ENCODE data around the gene SLC25A51.

SLC25A51 gene

DNA sequence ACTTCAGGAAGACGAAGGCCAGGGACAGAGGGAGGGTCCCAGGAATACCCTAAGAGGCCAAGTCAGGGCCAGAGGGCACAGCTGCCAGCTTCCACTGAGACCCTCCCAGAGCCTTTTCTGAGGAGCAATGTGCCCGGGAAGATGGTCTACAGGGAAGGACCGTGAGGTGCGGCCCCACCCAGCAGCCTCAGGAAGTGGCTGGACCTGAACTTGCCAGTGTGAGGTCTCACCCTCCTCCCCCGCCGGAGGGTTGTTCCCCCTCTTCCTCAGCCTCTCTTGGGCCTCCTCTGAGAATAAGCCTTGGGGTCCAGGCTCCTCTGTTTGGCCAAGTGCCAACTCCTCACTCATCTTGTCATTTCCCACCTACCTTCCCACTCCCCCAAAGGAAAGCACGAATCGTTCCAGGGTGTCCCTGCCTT lies 13.4 kb upstream of the SLC25A51 start:
- no peak for DNase-seq (ENCODE audit: low spot score)
- in situ Hi-C loops (cut with MboI; ENCODE audit: low pct_unique_long_range_greater_than_20kb, low sequenced_read_pairs, unreplicated experiment) = loop anchor here (10.0 kb wide), 1 partner anchor 447 kb away; no protein-coding TSS in a partner anchor
- TF ChIP-seq, protein P1, sequence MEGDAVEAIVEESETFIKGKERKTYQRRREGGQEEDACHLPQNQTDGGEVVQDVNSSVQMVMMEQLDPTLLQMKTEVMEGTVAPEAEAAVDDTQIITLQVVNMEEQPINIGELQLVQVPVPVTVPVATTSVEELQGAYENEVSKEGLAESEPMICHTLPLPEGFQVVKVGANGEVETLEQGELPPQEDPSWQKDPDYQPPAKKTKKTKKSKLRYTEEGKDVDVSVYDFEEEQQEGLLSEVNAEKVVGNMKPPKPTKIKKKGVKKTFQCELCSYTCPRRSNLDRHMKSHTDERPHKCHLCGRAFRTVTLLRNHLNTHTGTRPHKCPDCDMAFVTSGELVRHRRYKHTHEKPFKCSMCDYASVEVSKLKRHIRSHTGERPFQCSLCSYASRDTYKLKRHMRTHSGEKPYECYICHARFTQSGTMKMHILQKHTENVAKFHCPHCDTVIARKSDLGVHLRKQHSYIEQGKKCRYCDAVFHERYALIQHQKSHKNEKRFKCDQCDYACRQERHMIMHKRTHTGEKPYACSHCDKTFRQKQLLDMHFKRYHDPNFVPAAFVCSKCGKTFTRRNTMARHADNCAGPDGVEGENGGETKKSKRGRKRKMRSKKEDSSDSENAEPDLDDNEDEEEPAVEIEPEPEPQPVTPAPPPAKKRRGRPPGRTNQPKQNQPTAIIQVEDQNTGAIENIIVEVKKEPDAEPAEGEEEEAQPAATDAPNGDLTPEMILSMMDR (IDR thresholded peaks at IDR 0.05; ENCODE audit: extremely low read depth, insufficient read depth, missing control alignments) = no peak

DNA sequence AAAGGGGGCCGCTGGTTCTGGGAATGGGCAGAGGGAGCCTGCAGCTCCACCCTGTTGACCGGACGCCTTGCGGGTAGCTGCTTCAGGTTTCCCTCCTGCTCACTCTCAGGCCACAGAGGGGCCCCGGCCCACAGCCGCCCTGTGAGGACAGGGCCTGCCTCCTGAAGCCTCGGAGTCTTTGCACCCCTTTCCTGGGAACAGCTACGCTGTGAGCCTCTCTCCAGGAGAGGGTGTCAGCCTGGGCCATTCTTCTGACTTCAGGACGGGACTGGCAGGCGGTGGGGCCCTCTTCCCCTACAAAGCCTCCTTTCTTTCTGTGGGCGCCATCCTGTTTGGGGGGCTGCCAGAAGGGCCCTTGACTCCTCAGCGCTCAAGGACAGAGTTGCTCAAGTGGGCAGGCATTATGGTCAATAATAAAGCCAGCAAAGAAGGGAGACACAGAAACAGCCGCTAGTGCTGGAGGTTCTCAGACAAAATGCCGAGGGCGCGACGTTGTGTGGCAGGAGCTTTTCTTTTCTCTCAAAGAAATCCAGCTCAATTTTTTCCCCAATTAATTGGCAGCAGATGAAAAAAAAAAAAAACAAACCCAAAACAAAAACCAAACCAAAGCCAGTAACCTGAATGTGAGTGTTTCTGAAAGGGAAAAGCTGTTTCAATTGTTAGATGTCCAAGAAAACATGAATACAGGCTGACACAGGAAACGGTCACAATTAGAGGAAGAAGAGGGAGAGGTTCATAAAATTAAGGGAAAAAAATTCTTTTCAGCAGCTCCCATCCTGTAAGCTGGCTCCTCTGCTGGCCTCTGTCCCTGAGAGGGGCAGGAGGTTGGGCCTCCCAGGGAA lies 12.8 kb upstream of the SLC25A51 start:
- in situ Hi-C loops (cut with MboI; ENCODE audit: low pct_unique_long_range_greater_than_20kb, low sequenced_read_pairs, unreplicated experiment) = loop anchor here (10.0 kb wide), 1 partner anchor 448 kb away; no protein-coding TSS in a partner anchor
- no peak for DNase-seq (ENCODE audit: low spot score)
- TF ChIP-seq, protein P1 (IDR thresholded peaks at IDR 0.05; ENCODE audit: extremely low read depth, insufficient read depth, missing control alignments) = no peak

DNA sequence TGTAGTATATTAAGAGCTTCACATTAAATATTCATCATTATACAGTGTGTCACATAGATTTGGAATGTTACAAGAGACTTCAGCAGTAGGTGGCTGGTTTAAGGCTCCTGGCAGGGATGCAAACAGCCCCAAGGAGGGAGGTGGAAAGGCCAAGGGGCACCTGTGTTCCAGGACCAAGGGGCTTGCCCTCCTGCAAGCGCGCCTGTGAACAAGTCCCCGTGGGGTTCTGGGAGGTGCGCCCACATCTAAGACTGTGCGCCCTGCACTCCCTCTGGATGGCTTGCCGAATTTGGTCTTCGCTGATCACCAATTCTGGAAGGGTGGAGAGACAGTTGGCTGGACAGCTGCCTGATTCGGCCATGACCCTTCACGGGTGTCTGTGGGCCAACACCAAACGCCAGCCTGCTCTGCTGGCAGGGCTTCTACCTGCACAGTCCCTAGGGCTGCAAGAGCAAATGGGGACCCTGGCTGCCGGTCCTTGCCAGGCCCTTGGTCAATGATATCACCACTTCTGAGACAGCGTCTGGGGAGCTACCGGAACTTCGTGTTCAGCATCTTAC lies 12.1 kb upstream of the SLC25A51 start:
- in situ Hi-C loops (cut with MboI; ENCODE audit: low pct_unique_long_range_greater_than_20kb, low sequenced_read_pairs, unreplicated experiment) = loop anchor here (10.0 kb wide), 1 partner anchor 449 kb away; no protein-coding TSS in a partner anchor
- TF ChIP-seq, protein P1 (IDR thresholded peaks at IDR 0.05; ENCODE audit: extremely low read depth, insufficient read depth, missing control alignments) = no peak
- DNase-seq (ENCODE audit: low spot score) = no peak

DNA sequence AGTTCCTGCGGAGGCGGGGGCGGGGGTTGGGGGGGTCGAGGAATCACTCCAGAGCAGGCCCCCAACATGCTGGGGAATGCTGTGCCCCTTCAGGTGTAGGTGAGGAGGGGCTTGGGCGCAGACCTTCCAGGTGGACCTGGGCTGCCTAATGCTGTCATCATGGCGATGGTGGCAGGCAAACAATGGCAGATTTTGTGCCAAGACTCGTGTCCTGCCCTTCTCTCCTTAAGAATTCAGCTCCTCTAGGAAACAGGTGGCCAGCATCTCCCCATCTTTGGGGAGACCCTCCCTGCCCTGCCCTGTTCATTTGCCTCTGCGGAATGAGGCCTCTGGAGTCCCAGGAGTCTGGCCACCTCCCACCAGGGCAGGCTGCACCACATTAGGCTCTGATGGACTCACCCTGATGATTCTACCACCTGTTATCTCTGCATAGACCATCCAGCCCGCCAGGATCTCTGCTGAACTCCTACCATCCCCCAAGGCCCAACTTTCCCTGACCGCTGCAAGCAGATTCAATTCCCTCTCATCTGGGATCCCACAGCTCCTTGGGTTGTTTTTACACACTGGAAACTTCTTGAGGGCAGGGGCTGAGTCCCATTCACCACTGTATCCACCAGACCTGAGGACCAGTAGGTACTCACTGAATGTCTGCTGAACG lies 10.9 kb upstream of the SLC25A51 start:
- TF ChIP-seq, protein P1 (IDR thresholded peaks at IDR 0.05; ENCODE audit: extremely low read depth, insufficient read depth, missing control alignments) = no peak
- in situ Hi-C loops (cut with MboI; ENCODE audit: low pct_unique_long_range_greater_than_20kb, low sequenced_read_pairs, unreplicated experiment) = loop anchor here (10.0 kb wide), 1 partner anchor 450 kb away; no protein-coding TSS in a partner anchor
- DNase-seq (ENCODE audit: low spot score) = no peak

DNA sequence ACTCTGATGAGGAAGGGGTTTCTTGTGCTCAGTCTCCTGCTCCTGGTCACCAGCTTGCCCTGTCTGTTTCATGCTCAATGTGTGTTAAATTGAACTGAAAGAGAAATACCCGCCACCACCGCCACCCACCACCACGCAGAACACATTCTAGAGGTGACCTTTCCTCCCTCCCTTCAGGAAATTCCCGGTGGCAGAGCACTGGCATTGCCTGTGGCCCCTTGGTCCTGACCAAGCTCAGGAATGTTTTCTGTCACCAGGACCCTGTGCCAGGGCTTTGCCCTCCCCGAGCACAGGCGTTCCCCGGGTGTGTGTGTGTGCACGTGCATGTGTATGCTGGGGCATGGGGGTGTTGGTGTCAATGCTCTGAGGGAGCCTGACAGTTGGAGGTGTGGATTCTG lies 10.2 kb upstream of the SLC25A51 start:
- in situ Hi-C loops (cut with MboI; ENCODE audit: low pct_unique_long_range_greater_than_20kb, low sequenced_read_pairs, unreplicated experiment) = loop anchor here (10.0 kb wide), 1 partner anchor 451 kb away; no protein-coding TSS in a partner anchor

More for the DNA sequence above, 10.2 kb upstream of the SLC25A51 start:
- no peak for DNase-seq (ENCODE audit: low spot score)
- TF ChIP-seq, protein P1 (IDR thresholded peaks at IDR 0.05; ENCODE audit: extremely low read depth, insufficient read depth, missing control alignments) = no peak
